ENCODE results near the gene DNM2. TPM values are rescaled to one million over a fixed set of nuclear protein-coding genes. Genes with fewer than 3 reads are reported as not detected.

DNM2 gene
- total and polyA plus RNA-seq, 9 of the 15 experiments (the other 6 are each of a cell fraction or from before 2014, with no cell fraction given) = 2.2 to 161 (median 72.6) TPM

- TF ChIP-seq CREBBP (IDR thresholded peaks at IDR 0.05; ENCODE audit: low read depth, low read length) (no peak), ZNF175 (CRISPR knock-in tag; IDR thresholded peaks at IDR 0.05; ENCODE audit: low read depth) (no peak)
Measured at GRCh38 chr19:10729411-10729810, 11.5 kb downstream of the DNM2 start (continued).

- Histone ChIP-seq H3K27me3 (ENCODE audit: control insufficient read depth in 2 of 2, insufficient read depth in 2 of 2, low read length in 2 of 2) (no peaks in the 10 kb centered on the region), H3K9ac (ENCODE audit: insufficient read depth in 1 of 2, low read depth in 2 of 2, low read length in 2 of 2) (peak overlapping the region in 1 of 2 experiments; percentile 61; a peak in 1 of 4 replicates), H3K4me3 (no peak overlapping the region), H2AFZ (ENCODE audit: low read depth, low read length) (no peak overlapping the region), H3K27ac (ENCODE audit: extremely low read depth, low read depth, low read length) (no peak overlapping the region), H3K4me2 (ENCODE audit: insufficient read depth, low read length) (no peak overlapping the region), H3K79me2 (ENCODE audit: control insufficient read depth, insufficient read depth, low read length) (peaks cover 95% of the 10 kb centered on the region), H3K9me3 (replicated peaks; ENCODE audit: control insufficient read depth, insufficient read depth, low read depth, low read length) (no peaks in the 10 kb centered on the region), H3K4me1 (replicated peaks in 1 of 2; ENCODE audit: control insufficient read depth in 2 of 2, insufficient read depth in 2 of 2, low read length in 2 of 2) (peaks cover 10 to 32% of the 10 kb centered on the region in 2 experiments), H4K20me1 (replicated peaks; ENCODE audit: control insufficient read depth, insufficient read depth, low read length) (peaks cover 34% of the 10 kb centered on the region; the same call in 1 of the 2 replicates), H3K9me1 (ENCODE audit: control insufficient read depth, insufficient read depth, low read length) (no peaks in the 10 kb centered on the region), H3K36me3 (ENCODE audit: control insufficient read depth, insufficient read depth, low read length) (peaks cover 26% of the 10 kb centered on the region; the same call in 2 of the 3 replicates)
- POLR2A ChIA-PET = interaction anchor here (0.7 kb wide), 2 partner anchors 385 to 594 kb away, joined by 3 read pairs; no protein-coding TSS in a partner anchor
- DNase-seq (ENCODE audit: extremely low read depth in 1 of 4, low spot score in 3 of 4) = no peak
- 0 out of 2 replicates have a peak, but pooled peaks have one; percentile 26 for TF ChIP-seq POLR2G (IDR thresholded peaks at IDR 0.05; ENCODE audit: low read depth, low read length)
- TF ChIP-seq, protein P1, sequence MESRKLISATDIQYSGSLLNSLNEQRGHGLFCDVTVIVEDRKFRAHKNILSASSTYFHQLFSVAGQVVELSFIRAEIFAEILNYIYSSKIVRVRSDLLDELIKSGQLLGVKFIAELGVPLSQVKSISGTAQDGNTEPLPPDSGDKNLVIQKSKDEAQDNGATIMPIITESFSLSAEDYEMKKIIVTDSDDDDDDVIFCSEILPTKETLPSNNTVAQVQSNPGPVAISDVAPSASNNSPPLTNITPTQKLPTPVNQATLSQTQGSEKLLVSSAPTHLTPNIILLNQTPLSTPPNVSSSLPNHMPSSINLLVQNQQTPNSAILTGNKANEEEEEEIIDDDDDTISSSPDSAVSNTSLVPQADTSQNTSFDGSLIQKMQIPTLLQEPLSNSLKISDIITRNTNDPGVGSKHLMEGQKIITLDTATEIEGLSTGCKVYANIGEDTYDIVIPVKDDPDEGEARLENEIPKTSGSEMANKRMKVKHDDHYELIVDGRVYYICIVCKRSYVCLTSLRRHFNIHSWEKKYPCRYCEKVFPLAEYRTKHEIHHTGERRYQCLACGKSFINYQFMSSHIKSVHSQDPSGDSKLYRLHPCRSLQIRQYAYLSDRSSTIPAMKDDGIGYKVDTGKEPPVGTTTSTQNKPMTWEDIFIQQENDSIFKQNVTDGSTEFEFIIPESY (CRISPR knock-in tag; IDR thresholded peaks at IDR 0.05) = 0 out of 2 replicates have a peak, but pooled peaks have one; percentile 8
- TF ChIP-seq NR2F6 (CRISPR knock-in tag; IDR thresholded peaks at IDR 0.05) = no peak
- no peak for ATAC-seq
- no TSS peak for BruUV-seq (replicated peaks)
- no peak for FAIRE-seq
- in situ Hi-C loops (cut with MboI) (no loop called here), intact Hi-C loops (cut with micrococcal nuclease) (no loop called here)
- CTCF ChIA-PET (ENCODE audit: low intra/inter-chr PET ratio) = no interaction called here
- 95% methylated on average over 6 of the region's 12 CpGs for WGBS (ENCODE audit: insufficient coverage, low coverage, missing lambda C conversion rate)
Measured at GRCh38 chr19:10730932-10731331, 13.1 kb downstream of the DNM2 start.
